Thyroid gland (tissue), 4 donors: Measurements from ENCODE around the gene HHIP. TPM values are rescaled to one million over a fixed set of nuclear protein-coding genes. Genes with fewer than 3 reads are reported as not detected.
"Not testable (repeated sequence)": the region's sequence is repeated elsewhere in the genome, so short reads cannot be mapped to it uniquely, and the experiment has no call there.

Experiments
- DNase-seq, 2 donors: peaks; one replicate each; pipeline ENCODE4 v3.0.0-alpha.2; 2019
- H3K27ac ChIP-seq, 3 donors: fragments of 200-600 bp; sonication (generic); 1 replicate in 2 of 3; 2 replicates in 1 of 3; pipeline ENCODE4 v1.5.1; 2016 to 2019; ENCODE audit warnings: mild to moderate bottlenecking in 1 of 3, moderate library complexity in 1 of 3
- H3K27me3 ChIP-seq: fragments of 200-600 bp; sonication (generic); one replicate; pipeline ENCODE4 v1.5.1; 2019
- H3K36me3 ChIP-seq, 2 donors: fragments of 200-600 bp; sonication (generic); one replicate each; pipeline ENCODE4 v1.5.1; 2016 to 2019
- H3K4me1 ChIP-seq, 2 donors: fragments of 200-600 bp; sonication (generic); one replicate each; pipeline ENCODE4 v1.5.1; 2017 to 2019
- H3K4me3 ChIP-seq, 3 donors: fragments of 200-600 bp; sonication (generic); replicated peaks in 1 of 3; 1 replicate in 2 of 3; 2 replicates in 1 of 3; pipeline ENCODE4 v1.5.1; 2016; ENCODE audit warnings: mild to moderate bottlenecking in 1 of 3
- H3K9me3 ChIP-seq: fragments of 200-600 bp; sonication (generic); one replicate; pipeline ENCODE4 v1.5.1; 2017
- CTCF ChIP-seq, 6 experiments: fragments of 200-600 bp in 3 of 6; fragments of 450-650 bp in 3 of 6; sonication (generic) in 3 of 6; IDR thresholded peaks; one replicate each; pipeline ENCODE4 v1.5.1; 2016 to 2019; ENCODE audit warnings: antibody characterized with exemption in 6 of 6, mild to moderate bottlenecking in 2 of 6, inconsistent platforms in 1 of 6, moderate library complexity in 1 of 6
- POLR2A ChIP-seq, 2 donors: fragments of 450-650 bp; IDR thresholded peaks; one replicate each; pipeline ENCODE4 v1.6.1; 2017; ENCODE audit warnings: antibody characterized with exemption in 2 of 2, mild to moderate bottlenecking in 2 of 2, moderate library complexity in 1 of 2
- WGBS, 2 donors: methylation state at CpG; one replicate each; pipeline ENCODE4 v1.1.5; 2017; 5-methylcytosine and 5-hydroxymethylcytosine counted together
- intact Hi-C: fragments of 100-400 bp; cut with DNase I; formaldehyde crosslinking; loops from one replicate; pipeline ENCODE4 v1.15.1; 2023
- total RNA-seq, 4 donors: library from RNA; depleted of rRNA; stranded (reverse); fragments of >200 nt; gene quantifications; one replicate each; pipeline ENCODE4 v1.2.3, GENCODE V29; 2016

The HHIP gene
- total RNA-seq, 4 donors from 2014 or later, result 0.33 to 0.81 (median 0.47) TPM

DNA sequence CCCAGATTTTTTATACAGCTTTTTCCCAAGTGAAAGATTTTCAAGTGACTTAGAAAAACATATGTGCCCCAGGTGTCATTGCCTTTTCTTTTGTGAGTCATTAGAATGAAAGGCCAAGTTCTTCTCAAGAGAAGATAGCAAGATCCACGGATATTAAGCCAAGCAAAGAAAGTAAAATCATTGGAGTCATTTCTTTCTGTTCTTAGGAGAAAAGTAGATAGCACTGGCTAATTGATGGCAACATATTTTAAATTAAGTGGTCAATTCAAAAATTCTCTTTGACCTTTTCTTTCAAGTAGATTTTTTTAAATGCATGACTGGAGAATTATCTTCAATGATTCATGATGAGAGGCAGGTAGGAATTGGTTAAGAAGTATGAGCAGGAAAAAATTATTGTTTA lies 94.4 kb downstream of the HHIP start:
- no peaks in the 10 kb centered on the region for H3K4me1 ChIP-seq
- no peaks in the 10 kb centered on the region for H3K27me3 ChIP-seq
- intact Hi-C loops, result no loop called here
- no peak for TF ChIP-seq CTCF (IDR thresholded peaks at IDR 0.05)
- no peak for TF ChIP-seq POLR2A (IDR thresholded peaks at IDR 0.05)
- no peak overlapping the region for H3K27ac ChIP-seq
- DNase-seq, result no peak
- H3K4me3 ChIP-seq, result no peak overlapping the region
- H3K9me3 ChIP-seq, result no peaks in the 10 kb centered on the region
- 67 to 72% methylated on average over 1 of the region's 1 CpG for WGBS, 2 donors
- no peaks in the 10 kb centered on the region for H3K36me3 ChIP-seq

GRCh38 chr4:144748814-144749555 lies 103.0 kb downstream of the HHIP start:
- TF ChIP-seq POLR2A (IDR thresholded peaks at IDR 0.05), result no peak
- no peak for TF ChIP-seq CTCF (IDR thresholded peaks at IDR 0.05)
- no peaks in the 10 kb centered on the region for H3K36me3 ChIP-seq
- intact Hi-C loops, result no loop called here
- H3K4me1 ChIP-seq, result no peaks in the 10 kb centered on the region
- H3K27ac ChIP-seq, result no peak overlapping the region
- WGBS, 2 donors, result 72 to 86% methylated on average over 3 to 4 of the region's 4 CpGs
- no peak for DNase-seq
- H3K9me3 ChIP-seq, result no peaks in the 10 kb centered on the region
- H3K27me3 ChIP-seq, result no peaks in the 10 kb centered on the region
- no peak overlapping the region for H3K4me3 ChIP-seq

- H3K4me3 ChIP-seq, result no peak overlapping the region
- H3K27ac ChIP-seq, result no peak overlapping the region
- H3K9me3 ChIP-seq, result no peaks in the 10 kb centered on the region
- DNase-seq, result no peak
- no peaks in the 10 kb centered on the region for H3K27me3 ChIP-seq
- H3K36me3 ChIP-seq, result no peaks in the 10 kb centered on the region
- H3K4me1 ChIP-seq, result no peaks in the 10 kb centered on the region
- no peak for TF ChIP-seq CTCF (IDR thresholded peaks at IDR 0.05)
- WGBS, 2 donors, result 64 to 81% methylated on average over 2 of the region's 2 CpGs
- intact Hi-C loops, result no loop called here
Measured at GRCh38 chr4:144750348-144750747, 104.4 kb downstream of the HHIP start.

GRCh38 chr4:144754562-144755410 lies 108.8 kb downstream of the HHIP start:
- intact Hi-C loops, result no loop called here
- H3K4me1 ChIP-seq, result no peaks in the 10 kb centered on the region
- TF ChIP-seq CTCF (IDR thresholded peaks at IDR 0.05), result no peak
- no peak for TF ChIP-seq POLR2A (IDR thresholded peaks at IDR 0.05)
- H3K27ac ChIP-seq, result no peak overlapping the region
- H3K4me3 ChIP-seq, result no peak overlapping the region
- no peak for DNase-seq
- WGBS, 2 donors, result 87% methylated on average over 3 of the region's 3 CpGs
- no peaks in the 10 kb centered on the region for H3K9me3 ChIP-seq
- H3K27me3 ChIP-seq, result no peaks in the 10 kb centered on the region
- no peaks in the 10 kb centered on the region for H3K36me3 ChIP-seq

GRCh38 chr4:144757969-144758368 lies 112.0 kb downstream of the HHIP start:
- no peak overlapping the region for H3K27ac ChIP-seq
- no peaks in the 10 kb centered on the region for H3K36me3 ChIP-seq
- H3K27me3 ChIP-seq, result no peaks in the 10 kb centered on the region
- TF ChIP-seq CTCF (IDR thresholded peaks at IDR 0.05), result no peak
- TF ChIP-seq POLR2A (IDR thresholded peaks at IDR 0.05), result no peak
- no peak overlapping the region for H3K4me3 ChIP-seq
- H3K9me3 ChIP-seq, result no peaks in the 10 kb centered on the region
- no peaks in the 10 kb centered on the region for H3K4me1 ChIP-seq
- 88 to 93% methylated on average over 1 of the region's 1 CpG for WGBS, 2 donors
- intact Hi-C loops, result no loop called here
- DNase-seq, result no peak

DNA sequence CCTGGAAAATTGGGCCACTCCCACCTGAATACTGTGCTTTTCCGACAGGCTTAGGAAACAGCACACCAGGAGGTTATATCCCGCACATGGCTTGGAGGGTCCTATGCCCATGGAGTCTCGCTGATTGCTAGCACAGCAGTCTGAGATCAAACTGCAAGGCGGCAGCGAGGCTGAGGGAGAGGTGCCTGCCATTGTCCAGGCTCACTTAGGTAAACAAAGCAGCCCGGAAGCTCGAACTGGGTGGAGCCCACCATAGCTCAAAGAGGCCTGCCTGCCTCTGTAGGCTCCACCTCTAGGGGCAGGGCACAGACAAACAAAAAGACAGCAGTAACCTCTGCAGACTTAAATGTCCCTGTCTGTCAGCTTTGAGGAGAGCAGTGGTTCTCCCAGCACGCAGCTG lies 122.9 kb downstream of the HHIP start:
- H3K27me3 ChIP-seq, H3K36me3 ChIP-seq, H3K4me1 ChIP-seq, DNase-seq, intact Hi-C loops, H3K9me3 ChIP-seq, H3K27ac ChIP-seq, H3K4me3 ChIP-seq: not testable (repeated sequence)
- WGBS, 2 donors, result 57 to 67% methylated on average over 8 of the region's 8 CpGs
